PC-9 (cell line): ENCODE data around the gene CD3G. TPM values are rescaled to one million over a fixed set of nuclear protein-coding genes. Genes with fewer than 3 reads are reported as not detected.

Experiments
- BruUV-seq: library from RNA; stranded (reverse); fragments of 400-500 nt; replicated peaks from 2 replicates; lab custom pipeline; 2021; lab: Mats Ljungman, UMichigan
- CTCF ChIA-PET: fragments of 300-600 bp; sonication (Branson Sonifier 250); formaldehyde crosslinking; loops from one replicate; lab custom pipeline; 2022; ENCODE audit warnings: antibody characterized with exemption; lab: Charles Lee
- POLR2A ChIA-PET: fragments of 300-600 bp; sonication (Branson Sonifier 250); formaldehyde crosslinking; loops from one replicate; lab custom pipeline; 2022; ENCODE audit warnings: antibody characterized with exemption; ENCODE audit not compliant: unreplicated experiment; lab: Charles Lee
- DNase-seq, 2 experiments: peaks; one replicate each; pipeline versions ENCODE4 v3.0.0 to v3.0.0-alpha.2; 2015 to 2022; ENCODE audit warnings: mixed read lengths in 1 of 2
- H2AFZ ChIP-seq: fragments of 200-600 bp; sonication (generic); 2 replicates; pipeline ENCODE4 v1.8.1; 2017; ENCODE audit warnings: antibody characterized with exemption
- H3F3A ChIP-seq: fragments of 200-600 bp; sonication (generic); 2 replicates; pipeline ENCODE4 v1.8.1; 2017; ENCODE audit warnings: antibody characterized with exemption, mild to moderate bottlenecking, low read depth; ENCODE audit not compliant: insufficient read depth
- H3K27ac ChIP-seq: fragments of 200-600 bp; sonication (generic); 2 replicates; pipeline ENCODE4 v1.6.1; 2016; ENCODE audit warnings: mixed run types
- H3K27me3 ChIP-seq: fragments of 200-600 bp; sonication (generic); 2 replicates; pipeline ENCODE4 v1.6.1; 2016; ENCODE audit warnings: low read depth, mixed run types; ENCODE audit not compliant: insufficient read depth
- H3K36me3 ChIP-seq: fragments of 200-600 bp; sonication (generic); 2 replicates; pipeline ENCODE4 v1.6.1; 2016; ENCODE audit warnings: low read depth, mixed run types
- H3K4me1 ChIP-seq: fragments of 200-600 bp; sonication (generic); replicated peaks from 2 replicates; pipeline ENCODE4 v1.6.1; 2016; ENCODE audit warnings: mixed run types; ENCODE audit not compliant: insufficient read depth
- H3K4me2 ChIP-seq: fragments of 200-600 bp; sonication (generic); 2 replicates; pipeline ENCODE4 v1.6.1; 2017; ENCODE audit warnings: mixed run types
- H3K4me3 ChIP-seq: fragments of 200-600 bp; sonication (generic); 2 replicates; pipeline ENCODE4 v1.6.1; 2016; ENCODE audit warnings: mixed run types
- H3K79me2 ChIP-seq: fragments of 200-600 bp; sonication (generic); 2 replicates; pipeline ENCODE4 v1.6.1; 2017; ENCODE audit warnings: low read depth, mixed run types
- H3K9me2 ChIP-seq: fragments of 200-600 bp; sonication (generic); 2 replicates; pipeline ENCODE4 v1.8.1; 2017; ENCODE audit warnings: mild to moderate bottlenecking; ENCODE audit not compliant: insufficient read depth
- H3K9me3 ChIP-seq: fragments of 200-600 bp; sonication (generic); 2 replicates; pipeline ENCODE4 v1.8.1; 2016; ENCODE audit warnings: low read depth; ENCODE audit not compliant: insufficient read depth
- H4K20me1 ChIP-seq: fragments of 200-600 bp; sonication (generic); 2 replicates; pipeline ENCODE4 v1.8.1; 2017; ENCODE audit not compliant: insufficient read depth
- CTCF ChIP-seq: fragments of 200-600 bp; sonication (generic); conservative IDR thresholded peaks from 2 replicates; pipeline ENCODE4 v1.6.1; 2017; ENCODE audit warnings: mixed run types, antibody characterized with exemption, mild to moderate bottlenecking, moderate library complexity
- EZH2 ChIP-seq: fragments of 200-600 bp; sonication (generic); IDR thresholded peaks from 2 replicates; pipeline ENCODE4 v1.8.0; 2017; ENCODE audit warnings: antibody characterized with exemption, low read depth
- intact Hi-C: fragments of 100-400 bp; cut with micrococcal nuclease; formaldehyde crosslinking; loops from one replicate; pipeline ENCODE4 v1.10.0; 2022; ENCODE audit not compliant: unreplicated experiment
- total RNA-seq: library from RNA; stranded (reverse); gene quantifications from 2 replicates; pipeline ENCODE4 v1.2.3, GENCODE V29; 2021

Gene CD3G
- total RNA-seq, 1 experiment from 2014 or later, result not detected

- Histone ChIP-seq H4K20me1 (no peaks in the 10 kb centered on the region), H3K4me2 (no peak overlapping the region), H2AFZ (no peak overlapping the region), H3K9me3 (no peaks in the 10 kb centered on the region), H3K79me2 (no peaks in the 10 kb centered on the region), H3K36me3 (no peaks in the 10 kb centered on the region), H3K27ac (no peak overlapping the region), H3K27me3 (no peaks in the 10 kb centered on the region), H3K9me2 (no peaks in the 10 kb centered on the region), H3F3A (no peaks in the 10 kb centered on the region), H3K4me3 (no peak overlapping the region), H3K4me1 (no peaks in the 10 kb centered on the region)
- ChIA-PET CTCF (no interaction called here), POLR2A (no interaction called here)
- no TSS peak for BruUV-seq
- intact Hi-C loops, result no loop called here
- no peak for DNase-seq
- TF ChIP-seq CTCF (no peak), EZH2 (no peak)
These were observed 2.2 kb upstream of the CD3G start for GRCh38 chr11:118341815-118342489.

GRCh38 chr11:118342503-118343161 lies 1.5 kb upstream of the CD3G start, which contains the start of gene CD3D:
TSS of gene CD3D (minus strand) at chr11:118342705. CDS start at chr11:118342607, 98 bp downstream.
- intact Hi-C loops, result no loop called here
- CTCF ChIA-PET, result interaction anchor here (0.6 kb wide), 1 partner anchor 947 kb away, joined by 5 read pairs; no protein-coding TSS in a partner anchor
- Histone ChIP-seq H3K9me3 (no peaks in the 10 kb centered on the region), H3K9me2 (no peaks in the 10 kb centered on the region), H3K27ac (no peak within 1 kb of the TSS), H3K4me1 (no peaks in the 10 kb centered on the region), H3K79me2 (no peaks in the 10 kb centered on the region), H3K36me3 (no peaks in the 10 kb centered on the region), H3K4me3 (no peak within 1 kb of the TSS), H3K27me3 (no peaks in the 10 kb centered on the region), H3K4me2 (no peak within 1 kb of the TSS), H3F3A (no peaks in the 10 kb centered on the region), H2AFZ (no peak within 1 kb of the TSS), H4K20me1 (no peaks in the 10 kb centered on the region)
- DNase-seq, result no peak
- no peak for TF ChIP-seq CTCF
- TF ChIP-seq EZH2, result no peak
- POLR2A ChIA-PET, result no interaction called here
- no TSS peak for BruUV-seq

GRCh38 chr11:118343248-118343647 lies 896 bp upstream of the CD3G start:
- H3K4me3 ChIP-seq, result no peak overlapping the region
- H4K20me1 ChIP-seq, result no peaks in the 10 kb centered on the region
- CTCF ChIA-PET, result no interaction called here
- H3K9me3 ChIP-seq, result no peaks in the 10 kb centered on the region
- H3F3A ChIP-seq, result no peaks in the 10 kb centered on the region
- H3K4me1 ChIP-seq, result no peaks in the 10 kb centered on the region
- H3K4me2 ChIP-seq, result no peak overlapping the region
- H3K27me3 ChIP-seq, result no peaks in the 10 kb centered on the region
- no peak overlapping the region for H3K27ac ChIP-seq
- no peaks in the 10 kb centered on the region for H3K79me2 ChIP-seq
- no peak for TF ChIP-seq CTCF
- TF ChIP-seq EZH2, result no peak
- H3K36me3 ChIP-seq, result no peaks in the 10 kb centered on the region
- DNase-seq, result no peak
- intact Hi-C loops, result no loop called here
- no TSS peak for BruUV-seq
- no peak overlapping the region for H2AFZ ChIP-seq
- no peaks in the 10 kb centered on the region for H3K9me2 ChIP-seq
- POLR2A ChIA-PET, result no interaction called here
